DMS53 (cell line): ENCODE data around the gene VASH2.
"Not testable (repeated sequence)": the region's sequence is repeated elsewhere in the genome, so short reads cannot be mapped to it uniquely, and the experiment has no call there.

Source experiments
- DNase-seq: peaks from one replicate; lab custom pipeline; 2025; lab: John Stamatoyannopoulos, UW

The VASH2 gene

GRCh38 chr1:212950243-212951125 is at the start of gene VASH2:
VASH2 (plus strand) TSS chr1:212950541; CDS start chr1:212951543, 1,002 bp downstream.
- peak; percentile 96 for DNase-seq

GRCh38 chr1:212901290-212901689 is 49.1 kb upstream of the VASH2 start:
- no peak for DNase-seq

GRCh38 chr1:212902054-212902453 is 48.3 kb upstream of the VASH2 start:
- DNase-seq = no peak

- no peak for DNase-seq
Observed at GRCh38 chr1:212903664-212904063, 46.7 kb upstream of the VASH2 start.

GRCh38 chr1:212908071-212908470 is 42.3 kb upstream of the VASH2 start:
- DNase-seq = not testable (repeated sequence)

GRCh38 chr1:212908971-212909370 is 41.4 kb upstream of the VASH2 start:
- DNase-seq = no peak

GRCh38 chr1:212909652-212910063 is 40.7 kb upstream of the VASH2 start:
- no peak for DNase-seq

- not testable (repeated sequence) for DNase-seq
Observed at GRCh38 chr1:212910213-212910612, 40.1 kb upstream of the VASH2 start.

- DNase-seq = not testable (repeated sequence)
Observed at GRCh38 chr1:212913638-212914037, 36.7 kb upstream of the VASH2 start.

GRCh38 chr1:212914110-212914509 is 36.2 kb upstream of the VASH2 start:
- not testable (repeated sequence) for DNase-seq

- no peak for DNase-seq
Observed at GRCh38 chr1:212914789-212915188, 35.6 kb upstream of the VASH2 start.

- peak; percentile 46 for DNase-seq
Observed at GRCh38 chr1:212915245-212916091, 34.9 kb upstream of the VASH2 start.

GRCh38 chr1:212916481-212917133 is 33.7 kb upstream of the VASH2 start:
- DNase-seq = peak; percentile 70

- DNase-seq = no peak
Observed at GRCh38 chr1:212917134-212917485, 33.2 kb upstream of the VASH2 start.

GRCh38 chr1:212917858-212918257 is 32.5 kb upstream of the VASH2 start:
- no peak for DNase-seq

- no peak for DNase-seq
Observed at GRCh38 chr1:212918824-212919223, 31.5 kb upstream of the VASH2 start.

- DNase-seq = no peak
Observed at GRCh38 chr1:212920246-212920645, 30.1 kb upstream of the VASH2 start.

- DNase-seq = peak; percentile 46
Observed at GRCh38 chr1:212920896-212921295, 29.4 kb upstream of the VASH2 start.

- no peak for DNase-seq
Observed at GRCh38 chr1:212922016-212922415, 28.3 kb upstream of the VASH2 start.

GRCh38 chr1:212926372-212926771 is 24.0 kb upstream of the VASH2 start:
- no peak for DNase-seq

GRCh38 chr1:212928323-212929291 is 21.7 kb upstream of the VASH2 start:
- DNase-seq = no peak
